ENCODE results near the gene COG7.

- TF ChIP-seq CTCF (IDR thresholded peaks at IDR 0.05) (no peak), POLR2AphosphoS5 (IDR thresholded peaks at IDR 0.05) (no peak)
These were observed 47.0 kb downstream of the COG7 start for GRCh38 chr16:23406024-23406423.
